Heart right ventricle (tissue), 16 donors: Measurements from ENCODE around the gene KCNJ14. TPM values are rescaled to one million over a fixed set of nuclear protein-coding genes. Genes with fewer than 3 reads are reported as not detected.

Experiments used
- ATAC-seq, 8 donors: fragments of 200-7000 bp; cut with Tn5 transposase; one replicate each; pipeline ENCODE4 v1.9.1; 2020; ENCODE audit warnings: mild to moderate bottlenecking in 8 of 8, moderate library complexity in 8 of 8, moderate number of reproducible peaks in 1 of 8
- DNase-seq, 2 donors: peaks; one replicate each; pipeline ENCODE4 v3.0.0-alpha.2; 2020
- H3K27ac ChIP-seq, 10 donors: fragments of 200-600 bp; sonication (generic) in 2 of 10; one replicate each; pipeline versions ENCODE4 v1.5.0 to v1.8.0; 2020 to 2022; ENCODE audit warnings: mild to moderate bottlenecking in 3 of 10
- H3K27me3 ChIP-seq, 7 donors: fragments of 200-600 bp; one replicate each; pipeline ENCODE4 v1.8.0; 2021 to 2022; ENCODE audit warnings: mild to moderate bottlenecking in 2 of 7
- H3K36me3 ChIP-seq, 9 donors: fragments of 200-600 bp; sonication (generic) in 1 of 9; one replicate each; pipeline versions ENCODE4 v1.5.0 to v1.8.0; 2020 to 2022; ENCODE audit warnings: mild to moderate bottlenecking in 2 of 9
- H3K4me1 ChIP-seq, 9 donors: fragments of 200-600 bp; sonication (generic) in 1 of 9; one replicate each; pipeline versions ENCODE4 v1.5.0 to v1.8.0; 2020 to 2022; ENCODE audit warnings: mild to moderate bottlenecking in 4 of 9
- H3K4me3 ChIP-seq, 10 donors: fragments of 200-600 bp; sonication (generic) in 2 of 10; one replicate each; pipeline versions ENCODE4 v1.5.0 to v1.8.0; 2020 to 2022; ENCODE audit warnings: mild to moderate bottlenecking in 7 of 10, moderate library complexity in 2 of 10
- H3K9me3 ChIP-seq, 11 donors: fragments of 200-600 bp in 10 of 11; sonication (generic) in 2 of 11; one replicate each; pipeline versions ENCODE4 v1.5.0 to v1.8.0; 2013 to 2022; ENCODE audit warnings: mild to moderate bottlenecking in 2 of 11, control low read depth in 1 of 11, moderate library complexity in 1 of 11
- WGBS, 2 donors: extraction: QIAGEN DNeasy Blood & Tissue Kit; methylation state at CpG; one replicate each; pipeline ENCODE4 v1.1.7; 2013; ENCODE audit warnings: inconsistent platforms in 1 of 2; 5-methylcytosine and 5-hydroxymethylcytosine counted together
- intact Hi-C, 10 donors: fragments of 100-400 bp; cut with DNase I; formaldehyde crosslinking; loops; one replicate each; pipeline versions ENCODE4 v1.11.1 to v1.14.2; 2022
- polyA plus RNA-seq, 2 donors: library from polyadenylated mRNA; stranded (reverse); fragments of 200-250 nt; gene quantifications; one replicate each; pipeline ENCODE4 v1.2.3, GENCODE V29; 2013
- total RNA-seq, 10 donors: library from RNA; stranded (reverse); fragmentation: NEBNext Ultra II Directional in 3 of 10; extraction: Animal tissue kit (Norgen Biotek cat#: 25700) in 3 of 10; gene quantifications; one replicate each; pipeline versions ENCODE4 v1.2.1 to v1.2.4, GENCODE V29; 2021 to 2023
- TF ChIP-seq, protein P1 (sequence below), 9 donors: fragments of 200-600 bp; sonication (generic) in 2 of 9; IDR thresholded peaks; one replicate each; pipeline versions ENCODE4 v1.5.0 to v1.8.0; 2021 to 2022; ENCODE audit warnings: antibody characterized with exemption in 9 of 9, mild to moderate bottlenecking in 5 of 9, moderate library complexity in 1 of 9
- donor health status: Arrhythmogenic right ventricular cardiomyopathy.
- donor health status: ischemic (EF 13 %, LVEDD 7.1; RV severe dilation, severe dysfunction).
- donor health status: healthy with polysubstance abuse.
- donor health status: DM: no; HTN: yes; CAD: no.
- donor health status: DM: no; HTN: no; CAD: no.
- donor health status: ischemic (EF 25% LVEDD 6.9; RV normal size, moderate dysfunction).
- donor health status: ischemic (EF 25% LVEDD 5.7; RV mildly dilated, moderate dysfunction).
- donor health status: healthy.
- donor health status: DM: yes; HTN: yes; CAD: no.
- donor health status: Ischemic cardiomyopathy.
- donor health status: ischemic (EF 35%, LVEDD 5.7; RV mildly dilated, moderate dysfunction).
- donor health status: nonischemic (EF 11% LVEDD 7.7; RV severe dilation, severe dysfunction).
- donor health status: DM: yes; HTN: yes; CAD: no.
- donor health status: PGD.
- donor health status: ischemic (EF 29% LVEDD 5.4; RV normal size, mild dysfunction).
- donor health status: nonischemic (EF 23%, LVEDD 6.1; RV moderate dilation, normal function).

Gene KCNJ14
- total and polyA plus RNA-seq, 12 donors = 0.13 to 0.52 (median 0.30) TPM

DNA sequence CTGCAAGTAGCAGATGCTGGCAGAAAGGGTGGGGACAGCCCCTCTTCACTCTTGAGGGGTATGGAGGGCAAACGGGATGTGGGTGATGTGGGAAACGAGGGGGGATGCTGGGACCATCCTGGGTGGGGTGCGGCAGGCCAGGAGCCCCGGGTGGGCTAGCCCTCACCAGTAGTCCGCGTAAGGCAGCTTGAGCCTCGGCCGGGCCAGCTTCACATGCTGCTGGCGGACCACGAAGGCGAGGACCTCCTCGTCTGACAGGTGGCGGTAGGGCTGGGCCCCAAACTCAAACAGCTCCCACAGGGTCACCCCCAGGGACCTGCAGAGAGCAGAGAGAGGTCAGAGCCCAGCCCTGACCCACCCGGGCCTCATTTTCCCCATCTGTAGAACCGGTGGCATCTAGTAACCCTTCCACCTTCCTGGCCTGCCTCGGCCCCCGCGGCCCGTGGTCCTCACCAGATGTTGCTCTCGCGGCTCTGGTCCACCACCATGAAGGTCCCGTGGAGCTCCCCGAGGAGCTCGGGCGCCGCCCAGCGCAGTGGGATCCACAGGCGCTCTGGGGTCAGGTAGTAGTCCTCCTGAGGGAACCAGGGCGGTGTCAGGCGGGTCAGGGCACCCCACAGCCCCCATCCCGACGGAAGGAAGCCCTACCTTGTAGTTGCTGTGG lies 45.6 kb downstream of the KCNJ14 start:
- no peak overlapping the region for H3K4me3 ChIP-seq
- intact Hi-C loops = no loop called here
- H3K9me3 ChIP-seq = no peaks in the 10 kb centered on the region
- ATAC-seq = peak in 1 of 8 donors; percentile 10
- WGBS, 2 donors = 47 to 51% methylated on average over 32 of the region's 32 CpGs
- H3K27ac ChIP-seq = no peak overlapping the region
- H3K36me3 ChIP-seq = no peaks in the 10 kb centered on the region
- peaks cover 0 to 29% (median 4%) of the 10 kb centered on the region in 9 donors for H3K4me1 ChIP-seq
- TF ChIP-seq, protein P1, sequence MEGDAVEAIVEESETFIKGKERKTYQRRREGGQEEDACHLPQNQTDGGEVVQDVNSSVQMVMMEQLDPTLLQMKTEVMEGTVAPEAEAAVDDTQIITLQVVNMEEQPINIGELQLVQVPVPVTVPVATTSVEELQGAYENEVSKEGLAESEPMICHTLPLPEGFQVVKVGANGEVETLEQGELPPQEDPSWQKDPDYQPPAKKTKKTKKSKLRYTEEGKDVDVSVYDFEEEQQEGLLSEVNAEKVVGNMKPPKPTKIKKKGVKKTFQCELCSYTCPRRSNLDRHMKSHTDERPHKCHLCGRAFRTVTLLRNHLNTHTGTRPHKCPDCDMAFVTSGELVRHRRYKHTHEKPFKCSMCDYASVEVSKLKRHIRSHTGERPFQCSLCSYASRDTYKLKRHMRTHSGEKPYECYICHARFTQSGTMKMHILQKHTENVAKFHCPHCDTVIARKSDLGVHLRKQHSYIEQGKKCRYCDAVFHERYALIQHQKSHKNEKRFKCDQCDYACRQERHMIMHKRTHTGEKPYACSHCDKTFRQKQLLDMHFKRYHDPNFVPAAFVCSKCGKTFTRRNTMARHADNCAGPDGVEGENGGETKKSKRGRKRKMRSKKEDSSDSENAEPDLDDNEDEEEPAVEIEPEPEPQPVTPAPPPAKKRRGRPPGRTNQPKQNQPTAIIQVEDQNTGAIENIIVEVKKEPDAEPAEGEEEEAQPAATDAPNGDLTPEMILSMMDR (IDR thresholded peaks at IDR 0.05) = no peak
- peaks cover 9 to 65% (median 56%) of the 10 kb centered on the region in 7 donors for H3K27me3 ChIP-seq
- DNase-seq = no peak

DNA sequence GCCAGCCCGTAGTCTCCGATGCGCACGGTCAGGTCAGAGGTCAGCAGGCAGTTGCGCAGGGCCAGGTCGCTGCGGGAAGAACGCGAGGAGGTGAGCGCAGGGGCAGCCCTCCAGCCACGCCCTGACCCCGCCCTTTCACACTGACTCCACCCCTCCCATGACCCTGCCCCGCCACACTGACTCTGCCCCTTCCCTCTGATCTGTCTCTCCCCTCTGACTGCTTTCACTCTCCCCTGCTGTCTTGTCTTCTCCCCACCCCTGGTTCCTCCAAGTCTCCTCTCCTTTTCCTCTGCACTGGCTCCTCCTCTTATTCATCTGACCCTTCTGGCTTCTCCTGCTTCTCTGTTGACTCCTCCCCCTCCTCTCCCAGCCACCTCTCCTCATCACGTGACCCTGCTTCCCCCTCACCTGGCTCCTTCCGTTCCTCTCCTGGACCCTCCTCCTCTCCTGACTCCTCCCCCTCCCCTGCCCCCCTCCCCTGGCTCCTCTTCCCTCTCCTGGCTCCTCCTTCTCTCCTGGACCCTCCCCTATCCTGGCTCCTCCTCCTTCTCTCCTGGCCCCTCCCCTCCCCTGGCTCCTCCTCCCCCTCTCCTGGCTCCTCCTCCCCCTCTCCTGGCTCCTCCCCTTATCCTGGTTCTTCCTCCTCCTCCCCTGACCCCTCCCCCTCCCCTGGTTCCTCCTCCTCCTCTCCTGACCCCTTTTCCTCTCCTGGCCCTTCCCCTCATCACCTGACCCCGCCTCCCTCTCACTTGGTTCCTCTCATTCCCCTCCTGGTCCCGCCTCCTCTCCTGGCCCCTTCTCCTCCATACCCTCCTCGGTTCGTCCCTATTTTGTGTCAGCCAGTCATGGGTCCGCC lies 46.3 kb downstream of the KCNJ14 start:
- TF ChIP-seq, protein P1 (IDR thresholded peaks at IDR 0.05) = no peak

DNA sequence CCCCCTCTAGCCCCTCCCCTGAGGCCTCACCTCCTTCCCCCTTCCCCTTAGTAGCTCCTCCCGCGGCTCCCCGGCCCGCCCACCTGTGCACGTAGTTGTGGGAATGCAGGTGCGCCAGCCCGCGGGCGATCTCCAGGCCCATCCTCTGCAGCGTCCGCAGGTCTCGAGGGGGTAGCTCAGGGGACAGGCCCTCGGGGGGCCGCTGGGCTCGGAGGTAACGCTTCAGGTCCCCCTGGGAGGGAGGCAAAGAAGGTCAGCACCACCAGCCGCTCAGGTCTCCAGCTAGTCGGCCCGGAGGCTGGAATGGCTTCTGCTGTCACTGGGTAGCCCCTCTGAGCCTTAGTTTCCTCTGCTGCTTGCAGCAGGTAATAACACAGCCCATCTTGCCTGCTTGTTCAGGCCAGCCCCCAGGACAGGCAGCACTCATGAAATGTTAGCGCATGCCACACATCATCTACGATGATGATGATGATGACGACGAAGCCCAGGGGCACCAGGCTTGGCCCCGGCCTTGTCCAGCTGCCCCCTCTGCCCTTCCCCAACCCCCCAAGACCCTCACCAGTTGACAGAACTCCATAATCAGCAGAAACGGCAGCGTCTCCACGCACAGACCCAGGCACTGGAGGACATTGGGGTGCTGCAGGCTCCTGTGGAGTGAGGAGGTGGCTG lies 47.1 kb downstream of the KCNJ14 start:
- no peaks in the 10 kb centered on the region for H3K36me3 ChIP-seq
- TF ChIP-seq, protein P1 (IDR thresholded peaks at IDR 0.05) = no peak
- H3K9me3 ChIP-seq = no peaks in the 10 kb centered on the region
- DNase-seq (no peak), ATAC-seq (no peak)
- no peak overlapping the region for H3K4me3 ChIP-seq
- H3K27ac ChIP-seq = no peak overlapping the region
- intact Hi-C loops = no loop called here
- H3K4me1 ChIP-seq = peaks cover 0 to 25% (median 2%) of the 10 kb centered on the region in 9 donors
- 30 to 32% methylated on average over 27 of the region's 27 CpGs for WGBS, 2 donors
- peaks cover 9 to 54% (median 51%) of the 10 kb centered on the region in 7 donors for H3K27me3 ChIP-seq

More for the DNA sequence above, 46.3 kb downstream of the KCNJ14 start:
- H3K9me3 ChIP-seq = no peaks in the 10 kb centered on the region
- H3K4me3 ChIP-seq = no peak overlapping the region
- no peak for DNase-seq
- no peak overlapping the region for H3K27ac ChIP-seq
- no peaks in the 10 kb centered on the region for H3K36me3 ChIP-seq
- peak in 6 of 8 donors; percentile 23 to 58 (median 30) for ATAC-seq
- WGBS, 2 donors = 5 to 6% methylated on average over 20 of the region's 20 CpGs
- H3K27me3 ChIP-seq = peaks cover 9 to 59% (median 56%) of the 10 kb centered on the region in 7 donors
- intact Hi-C loops = no loop called here
- peaks cover 0 to 29% (median 4%) of the 10 kb centered on the region in 9 donors for H3K4me1 ChIP-seq

DNA sequence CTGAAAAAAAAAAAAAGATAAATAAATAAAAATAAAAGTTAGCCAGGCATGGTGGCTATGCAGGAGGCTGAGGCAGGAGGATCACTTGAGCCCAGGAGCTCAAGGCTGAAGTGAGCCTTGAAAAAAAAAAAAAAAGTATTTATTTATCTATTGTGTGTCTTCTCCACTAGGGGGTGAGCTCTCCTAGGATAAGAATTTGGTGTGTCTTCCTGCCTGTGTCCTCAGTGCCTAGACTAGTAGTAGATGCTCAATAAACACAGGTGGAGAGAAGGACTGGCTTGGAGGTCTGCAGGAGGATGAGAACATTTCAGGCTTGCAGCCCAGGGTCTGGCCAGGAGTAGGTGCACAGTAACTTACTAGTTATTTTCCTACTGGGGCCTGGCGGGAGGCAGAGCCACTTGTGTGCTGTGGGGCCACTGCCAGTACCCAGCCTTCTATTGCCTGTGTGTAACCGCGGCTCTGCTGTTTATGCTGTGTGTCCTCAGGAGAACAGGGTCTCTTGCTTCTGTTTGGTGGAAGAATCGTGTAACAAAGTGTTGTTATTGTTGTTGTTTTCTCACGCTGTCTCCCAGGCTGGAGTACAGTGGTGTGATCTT lies 50.9 kb downstream of the KCNJ14 start:
- DNase-seq (no peak), ATAC-seq (no peak)
- TF ChIP-seq, protein P1 (IDR thresholded peaks at IDR 0.05) = peak; percentile 9 to 52 (median 41)
- Histone ChIP-seq H3K9me3 (no peaks in the 10 kb centered on the region), H3K4me3 (no peak overlapping the region), H3K27me3 (peaks cover 3 to 34% (median 22%) of the 10 kb centered on the region in 7 donors), H3K4me1 (peaks cover 0 to 13% (median 8%) of the 10 kb centered on the region in 9 donors), H3K36me3 (no peaks in the 10 kb centered on the region), H3K27ac (no peak overlapping the region)
- 88% methylated on average over 5 of the region's 5 CpGs for WGBS, 2 donors
- intact Hi-C loops = loop anchor here in 6 of 10 donors (1.0 to 5.0 kb wide), 3 partner anchors 76 to 81 kb away; no protein-coding TSS in a partner anchor
